Measurements from ENCODE around the gene SPDYE4. TPM values are rescaled to one million over a fixed set of nuclear protein-coding genes. Genes with fewer than 3 reads are reported as not detected.

SPDYE4 gene
- total and polyA plus RNA-seq, 2 donors (not counting 1 experiment from before 2014, with no cell fraction given) = not detected

GRCh38 chr17:8766731-8767130 is 8.4 kb upstream of the SPDYE4 start:
- H3K27ac ChIP-seq (ENCODE audit: low read length in 2 of 2) = no peak overlapping the region
- Mint-ChIP-seq H3K4me3 (no peak overlapping the region), H3K9me3 (ENCODE audit: insufficient read depth) (no peaks in the 10 kb centered on the region), H3K27me3 (peaks cover 21% of the 10 kb centered on the region), H3K4me1 (no peaks in the 10 kb centered on the region), H3K27ac (no peak overlapping the region)
- no peaks in the 10 kb centered on the region for H3K79me2 ChIP-seq (ENCODE audit: control insufficient read depth, insufficient read depth, low read length)
- H3K9me3 ChIP-seq (ENCODE audit: control extremely low read depth in 1 of 3, control insufficient read depth in 2 of 3, insufficient read depth in 1 of 3, low read length in 2 of 3) = no peaks in the 10 kb centered on the region
- intact Hi-C loops (cut with micrococcal nuclease) = no loop called here
- ChIA-PET POLR2A (no interaction called here), CTCF (no interaction called here)
- H3K27me3 ChIP-seq (replicated peaks in 1 of 4; ENCODE audit: control extremely low read depth in 1 of 4, control insufficient read depth in 3 of 4, insufficient read depth in 4 of 4, low read length in 3 of 4) = peaks cover 0 to 4% (median 0%) of the 10 kb centered on the region in 4 experiments
- WGBS (ENCODE audit: insufficient coverage) = 100% methylated on average over 1 of the region's 2 CpGs
- H2AFZ ChIP-seq (ENCODE audit: insufficient read depth, low read depth, low read length, poor library complexity, severe bottlenecking) = no peak overlapping the region
- no peaks in the 10 kb centered on the region for H3K4me1 ChIP-seq (ENCODE audit: control insufficient read depth in 2 of 2, insufficient read depth in 2 of 2, low read length in 2 of 2)
- DNase-seq (no peak), ATAC-seq (ENCODE audit: low read depth) (no peak)
- no peaks in the 10 kb centered on the region for H4K20me1 ChIP-seq (ENCODE audit: control insufficient read depth, insufficient read depth, low read length, poor library complexity, severe bottlenecking)
- no peak overlapping the region for H3K4me3 ChIP-seq (ENCODE audit: control extremely low read depth in 1 of 5, extremely low read depth in 1 of 5, insufficient read depth in 1 of 5, low read depth in 2 of 5, low read length in 4 of 5)
- no peak overlapping the region for H3K9ac ChIP-seq (ENCODE audit: low read length)
- no peak overlapping the region for H3K4me2 ChIP-seq (replicated peaks; ENCODE audit: low read depth, low read length, poor library complexity, severe bottlenecking)
- TF ChIP-seq CTCF (IDR thresholded peaks at IDR 0.05) (no peak), EZH2 (IDR thresholded peaks at IDR 0.05; ENCODE audit: borderline replicate concordance, insufficient read depth, low read depth, low read length, poor library complexity, severe bottlenecking) (no peak)
- no peaks in the 10 kb centered on the region for H3K36me3 ChIP-seq (replicated peaks in 1 of 2; ENCODE audit: control extremely low read depth in 1 of 2, control insufficient read depth in 1 of 2, extremely low read depth in 1 of 2, insufficient read depth in 2 of 2, low read length in 1 of 2)

GRCh38 chr17:8762012-8762411 is 3.7 kb upstream of the SPDYE4 start:
- no peaks in the 10 kb centered on the region for H3K4me1 ChIP-seq (ENCODE audit: control insufficient read depth in 2 of 2, insufficient read depth in 2 of 2, low read length in 2 of 2)

More at GRCh38 chr17:8762012-8762411, 3.7 kb upstream of the SPDYE4 start:
- H3K9ac ChIP-seq (ENCODE audit: low read length) = no peak overlapping the region
- intact Hi-C loops (cut with micrococcal nuclease) = no loop called here
- no peak for TF ChIP-seq EZH2 (IDR thresholded peaks at IDR 0.05; ENCODE audit: borderline replicate concordance, insufficient read depth, low read depth, low read length, poor library complexity, severe bottlenecking)
- no peak for TF ChIP-seq CTCF (IDR thresholded peaks at IDR 0.05)
- ATAC-seq (ENCODE audit: low read depth) = no peak
- Mint-ChIP-seq H3K4me1 (no peaks in the 10 kb centered on the region), H3K9me3 (ENCODE audit: insufficient read depth) (no peaks in the 10 kb centered on the region), H3K27me3 (peaks cover 30% of the 10 kb centered on the region), H3K27ac (no peak overlapping the region), H3K4me3 (no peak overlapping the region)
- H3K79me2 ChIP-seq (ENCODE audit: control insufficient read depth, insufficient read depth, low read length) = no peaks in the 10 kb centered on the region
- WGBS (ENCODE audit: insufficient coverage) = 100% methylated on average over 4 of the region's 8 CpGs
- no peak overlapping the region for H3K4me3 ChIP-seq (ENCODE audit: control extremely low read depth in 1 of 5, extremely low read depth in 1 of 5, insufficient read depth in 1 of 5, low read depth in 2 of 5, low read length in 4 of 5)
- no peak overlapping the region for H3K27ac ChIP-seq (ENCODE audit: low read length in 2 of 2)
- DNase-seq = no peak
- peaks cover 0 to 12% (median 0%) of the 10 kb centered on the region in 4 experiments for H3K27me3 ChIP-seq (replicated peaks in 1 of 4; ENCODE audit: control extremely low read depth in 1 of 4, control insufficient read depth in 3 of 4, insufficient read depth in 4 of 4, low read length in 3 of 4)
- ChIA-PET CTCF (interaction anchor here (1.0 kb wide), 1 partner anchor 16 kb away, joined by 4 read pairs; no protein-coding TSS in a partner anchor), POLR2A (no interaction called here)
- no peaks in the 10 kb centered on the region for H4K20me1 ChIP-seq (ENCODE audit: control insufficient read depth, insufficient read depth, low read length, poor library complexity, severe bottlenecking)
- H3K9me3 ChIP-seq (ENCODE audit: control extremely low read depth in 1 of 3, control insufficient read depth in 2 of 3, insufficient read depth in 1 of 3, low read length in 2 of 3) = no peaks in the 10 kb centered on the region
- no peaks in the 10 kb centered on the region for H3K36me3 ChIP-seq (replicated peaks in 1 of 2; ENCODE audit: control extremely low read depth in 1 of 2, control insufficient read depth in 1 of 2, extremely low read depth in 1 of 2, insufficient read depth in 2 of 2, low read length in 1 of 2)
- no peak overlapping the region for H2AFZ ChIP-seq (ENCODE audit: insufficient read depth, low read depth, low read length, poor library complexity, severe bottlenecking)
- H3K4me2 ChIP-seq (replicated peaks; ENCODE audit: low read depth, low read length, poor library complexity, severe bottlenecking) = no peak overlapping the region
